Stimulated activated CD8-positive, alpha-beta memory T cell treated with anti-CD3 and anti-CD28 coated beads, Interleukin-12 subunit alpha, Interleukin-12 subunit beta, amount 100 ng/mL, for 24 hours (primary cell): Measurements from ENCODE around the gene SVEP1.

Source experiments
- DNase-seq: peaks from one replicate; pipeline ENCODE4 v3.0.0-alpha.2; 2020; ENCODE audit errors: extremely low read depth

Gene SVEP1

DNA sequence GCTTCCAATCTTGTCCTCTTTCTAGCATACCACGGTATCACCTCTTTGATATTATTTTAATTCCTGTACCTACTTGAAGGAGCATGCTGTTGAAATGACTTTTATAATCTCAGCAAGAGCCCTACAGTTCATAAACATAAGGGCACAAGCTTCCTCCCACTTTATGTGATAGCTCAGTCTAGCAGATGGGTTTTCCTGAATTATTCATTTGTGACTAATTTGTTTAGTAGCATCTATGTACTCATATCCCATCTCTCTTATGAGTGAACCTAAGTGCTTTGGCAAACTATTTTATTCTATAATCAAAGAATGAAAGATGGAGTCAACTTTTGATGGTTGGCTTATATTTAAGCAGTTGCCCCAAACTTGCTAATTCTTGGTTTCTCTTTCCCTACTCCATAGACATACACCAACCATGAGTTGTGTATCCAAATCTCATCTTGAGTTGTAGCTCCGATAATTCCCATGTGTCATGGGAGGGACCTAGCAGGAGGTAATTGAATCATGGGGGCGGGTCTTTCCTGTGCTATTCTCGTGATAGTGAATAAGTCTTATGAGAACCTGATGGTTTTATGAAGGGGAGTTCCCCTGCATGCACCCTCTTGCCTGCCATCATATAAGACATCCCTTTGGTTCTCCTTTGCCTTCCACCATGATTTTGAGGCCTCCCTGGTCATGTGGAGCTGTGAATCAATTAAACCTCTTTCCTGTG lies 259.6 kb downstream of the SVEP1 start:
- DNase-seq, result no peak

DNA sequence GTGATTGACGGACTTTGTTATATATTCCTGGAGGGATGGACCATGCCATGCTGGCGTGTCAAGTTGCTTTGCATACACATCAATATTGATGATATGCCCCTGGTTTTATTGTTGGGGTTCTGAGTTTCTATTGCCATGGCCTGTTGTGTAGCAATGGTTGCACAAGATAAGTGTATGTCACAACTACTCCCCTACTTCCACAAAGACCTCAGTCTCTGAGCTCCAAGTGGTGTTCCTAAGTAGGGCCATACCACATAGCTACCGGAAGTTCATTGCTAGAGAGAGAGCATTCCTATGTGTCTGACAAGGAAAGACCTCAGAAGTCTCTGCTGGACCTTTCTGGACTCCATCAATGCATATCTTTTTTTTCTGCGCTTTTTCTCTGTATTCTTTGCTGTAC lies 261.6 kb downstream of the SVEP1 start:
- DNase-seq, result no peak

DNA sequence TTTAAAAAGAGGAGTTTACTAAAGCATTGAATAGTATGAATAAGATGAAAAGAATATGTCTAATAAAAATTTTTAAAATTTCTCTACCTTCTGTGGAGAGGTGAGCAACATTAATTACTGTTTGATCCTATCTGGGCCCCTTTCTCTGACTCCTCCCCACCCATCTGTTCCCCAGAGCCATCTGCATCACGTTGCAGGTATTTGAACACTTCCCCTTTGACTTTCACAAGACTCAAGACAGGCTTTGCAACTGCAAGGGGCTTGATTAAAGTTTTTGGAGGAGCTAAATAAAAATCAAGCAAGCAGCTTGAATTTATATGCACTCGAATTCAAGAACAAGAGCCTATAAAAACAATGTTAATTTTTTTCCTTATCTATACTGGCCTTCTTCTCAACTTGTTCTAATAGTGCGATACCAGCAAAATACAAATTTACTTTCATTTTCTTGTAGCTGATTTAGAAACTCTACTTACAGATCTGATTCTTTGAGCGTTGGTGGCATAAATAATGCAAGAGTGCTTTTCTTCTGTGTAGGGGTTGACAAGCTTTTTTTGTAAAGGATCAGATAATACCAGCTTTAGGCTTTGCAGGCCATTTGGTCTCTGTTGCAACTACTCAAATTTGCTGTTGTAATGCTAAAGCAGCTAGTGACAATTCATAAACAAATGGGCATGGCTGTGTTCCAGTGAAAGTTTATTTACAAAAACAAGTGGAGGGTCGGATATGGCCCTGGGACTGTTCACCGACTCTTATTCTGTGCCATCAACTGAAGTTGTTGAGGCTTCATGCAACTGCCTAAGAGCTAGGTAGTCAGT lies 263.1 kb downstream of the SVEP1 start:
- DNase-seq, result no peak
